Measurements from ENCODE around the gene SMURF2. TPM values are rescaled to one million over a fixed set of nuclear protein-coding genes. Genes with fewer than 3 reads are reported as not detected.

SMURF2 gene
- total RNA-seq, 1 experiment from 2014 or later = 23.0 TPM

DNA sequence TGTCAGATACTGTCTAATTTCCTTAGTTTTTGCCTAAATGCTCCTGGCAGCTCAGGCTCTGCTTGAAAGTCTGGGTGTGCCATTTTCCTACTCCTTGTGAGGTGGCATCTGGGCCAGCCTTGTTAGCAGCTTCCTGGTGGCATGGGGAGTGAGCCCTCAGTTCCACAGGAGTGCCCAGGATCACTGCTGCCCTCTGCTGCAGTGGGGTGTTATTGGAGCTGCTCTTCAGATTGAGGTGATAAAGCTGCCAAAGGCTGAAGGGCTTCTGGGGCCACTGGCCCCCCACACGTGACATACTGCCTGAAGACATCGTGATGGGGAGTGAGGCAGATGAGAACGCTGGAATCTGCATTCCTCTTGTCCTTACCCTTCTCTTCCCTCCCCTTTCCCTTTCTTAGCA is 127.9 kb downstream of the SMURF2 start:
- no peak for TF ChIP-seq STAT6 (CRISPR knock-in tag; conservative IDR thresholded peaks at IDR 0.05; ENCODE audit: low read depth)
- TF ChIP-seq, protein P1, sequence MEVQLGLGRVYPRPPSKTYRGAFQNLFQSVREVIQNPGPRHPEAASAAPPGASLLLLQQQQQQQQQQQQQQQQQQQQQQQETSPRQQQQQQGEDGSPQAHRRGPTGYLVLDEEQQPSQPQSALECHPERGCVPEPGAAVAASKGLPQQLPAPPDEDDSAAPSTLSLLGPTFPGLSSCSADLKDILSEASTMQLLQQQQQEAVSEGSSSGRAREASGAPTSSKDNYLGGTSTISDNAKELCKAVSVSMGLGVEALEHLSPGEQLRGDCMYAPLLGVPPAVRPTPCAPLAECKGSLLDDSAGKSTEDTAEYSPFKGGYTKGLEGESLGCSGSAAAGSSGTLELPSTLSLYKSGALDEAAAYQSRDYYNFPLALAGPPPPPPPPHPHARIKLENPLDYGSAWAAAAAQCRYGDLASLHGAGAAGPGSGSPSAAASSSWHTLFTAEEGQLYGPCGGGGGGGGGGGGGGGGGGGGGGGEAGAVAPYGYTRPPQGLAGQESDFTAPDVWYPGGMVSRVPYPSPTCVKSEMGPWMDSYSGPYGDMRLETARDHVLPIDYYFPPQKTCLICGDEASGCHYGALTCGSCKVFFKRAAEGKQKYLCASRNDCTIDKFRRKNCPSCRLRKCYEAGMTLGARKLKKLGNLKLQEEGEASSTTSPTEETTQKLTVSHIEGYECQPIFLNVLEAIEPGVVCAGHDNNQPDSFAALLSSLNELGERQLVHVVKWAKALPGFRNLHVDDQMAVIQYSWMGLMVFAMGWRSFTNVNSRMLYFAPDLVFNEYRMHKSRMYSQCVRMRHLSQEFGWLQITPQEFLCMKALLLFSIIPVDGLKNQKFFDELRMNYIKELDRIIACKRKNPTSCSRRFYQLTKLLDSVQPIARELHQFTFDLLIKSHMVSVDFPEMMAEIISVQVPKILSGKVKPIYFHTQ (CRISPR knock-in tag; IDR thresholded peaks at IDR 0.05) = no peak
- Mint-ChIP-seq H3K4me3 (no peak overlapping the region), H3K9me3 (no peaks in the 10 kb centered on the region), H3K27me3 (ENCODE audit: low read depth) (no peaks in the 10 kb centered on the region), H3K36me3 (peaks cover 74% of the 10 kb centered on the region), H3K27ac (no peak overlapping the region), H3K4me1 (no peaks in the 10 kb centered on the region)
- CTCF ChIA-PET = interaction anchor here (0.5 to 0.8 kb wide), 2 partner anchors 26 to 115 kb away, joined by 3 read pairs; no protein-coding TSS in a partner anchor
- no peak for ATAC-seq
- no peak for DNase-seq (ENCODE audit: low spot score)
- POLR2A ChIA-PET = no interaction called here

DNA sequence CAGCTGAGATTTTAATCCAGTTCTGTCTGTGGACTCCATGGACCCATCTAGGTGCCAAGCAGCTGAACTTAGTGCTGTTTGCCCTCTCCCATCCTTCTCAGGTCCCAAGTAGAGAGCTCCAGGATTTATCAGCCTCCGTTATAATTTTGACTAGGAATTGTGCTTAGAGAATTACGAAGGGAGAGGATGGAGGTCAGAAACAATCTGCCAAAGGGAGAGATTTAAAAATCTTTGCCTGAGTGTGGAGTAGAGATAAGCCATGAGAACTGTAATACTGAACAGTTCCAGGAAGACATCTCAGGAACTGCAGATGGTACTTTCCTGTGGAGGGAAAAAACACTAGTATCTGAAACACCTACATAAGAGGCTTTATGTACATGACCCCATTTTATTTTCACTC is 128.3 kb downstream of the SMURF2 start:
- Mint-ChIP-seq H3K36me3 (peaks cover 76% of the 10 kb centered on the region), H3K27me3 (ENCODE audit: low read depth) (no peaks in the 10 kb centered on the region), H3K27ac (no peak overlapping the region), H3K4me1 (no peaks in the 10 kb centered on the region), H3K4me3 (no peak overlapping the region), H3K9me3 (no peaks in the 10 kb centered on the region)
- no peak for ATAC-seq
- POLR2A ChIA-PET = no interaction called here
- no peak for TF ChIP-seq FOXP1 (CRISPR knock-in tag; IDR thresholded peaks at IDR 0.05; ENCODE audit: borderline replicate concordance)
- TF ChIP-seq, protein P2, sequence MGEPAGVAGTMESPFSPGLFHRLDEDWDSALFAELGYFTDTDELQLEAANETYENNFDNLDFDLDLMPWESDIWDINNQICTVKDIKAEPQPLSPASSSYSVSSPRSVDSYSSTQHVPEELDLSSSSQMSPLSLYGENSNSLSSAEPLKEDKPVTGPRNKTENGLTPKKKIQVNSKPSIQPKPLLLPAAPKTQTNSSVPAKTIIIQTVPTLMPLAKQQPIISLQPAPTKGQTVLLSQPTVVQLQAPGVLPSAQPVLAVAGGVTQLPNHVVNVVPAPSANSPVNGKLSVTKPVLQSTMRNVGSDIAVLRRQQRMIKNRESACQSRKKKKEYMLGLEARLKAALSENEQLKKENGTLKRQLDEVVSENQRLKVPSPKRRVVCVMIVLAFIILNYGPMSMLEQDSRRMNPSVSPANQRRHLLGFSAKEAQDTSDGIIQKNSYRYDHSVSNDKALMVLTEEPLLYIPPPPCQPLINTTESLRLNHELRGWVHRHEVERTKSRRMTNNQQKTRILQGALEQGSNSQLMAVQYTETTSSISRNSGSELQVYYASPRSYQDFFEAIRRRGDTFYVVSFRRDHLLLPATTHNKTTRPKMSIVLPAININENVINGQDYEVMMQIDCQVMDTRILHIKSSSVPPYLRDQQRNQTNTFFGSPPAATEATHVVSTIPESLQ (CRISPR knock-in tag; IDR thresholded peaks at IDR 0.05) = no peak
- TF ChIP-seq SMAD3 (CRISPR knock-in tag; IDR thresholded peaks at IDR 0.05; ENCODE audit: borderline replicate concordance) = no peak
- no peak for TF ChIP-seq ZNF416 (CRISPR knock-in tag; IDR thresholded peaks at IDR 0.05)
- TF ChIP-seq, protein P3, sequence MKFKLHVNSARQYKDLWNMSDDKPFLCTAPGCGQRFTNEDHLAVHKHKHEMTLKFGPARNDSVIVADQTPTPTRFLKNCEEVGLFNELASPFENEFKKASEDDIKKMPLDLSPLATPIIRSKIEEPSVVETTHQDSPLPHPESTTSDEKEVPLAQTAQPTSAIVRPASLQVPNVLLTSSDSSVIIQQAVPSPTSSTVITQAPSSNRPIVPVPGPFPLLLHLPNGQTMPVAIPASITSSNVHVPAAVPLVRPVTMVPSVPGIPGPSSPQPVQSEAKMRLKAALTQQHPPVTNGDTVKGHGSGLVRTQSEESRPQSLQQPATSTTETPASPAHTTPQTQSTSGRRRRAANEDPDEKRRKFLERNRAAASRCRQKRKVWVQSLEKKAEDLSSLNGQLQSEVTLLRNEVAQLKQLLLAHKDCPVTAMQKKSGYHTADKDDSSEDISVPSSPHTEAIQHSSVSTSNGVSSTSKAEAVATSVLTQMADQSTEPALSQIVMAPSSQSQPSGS (CRISPR knock-in tag; IDR thresholded peaks at IDR 0.05; ENCODE audit: borderline replicate concordance, low read depth) = no peak
- TF ChIP-seq ZBTB21 (CRISPR knock-in tag; IDR thresholded peaks at IDR 0.05; ENCODE audit: borderline replicate concordance) = no peak
- TF ChIP-seq NR2C2 (CRISPR knock-in tag; IDR thresholded peaks at IDR 0.05) = no peak
- no peak for TF ChIP-seq JAZF1 (CRISPR knock-in tag; IDR thresholded peaks at IDR 0.05)
- CTCF ChIA-PET = interaction anchor here (0.5 to 0.8 kb wide), 2 partner anchors 26 to 116 kb away, joined by 3 read pairs; no protein-coding TSS in a partner anchor
- DNase-seq (ENCODE audit: low spot score) = no peak

DNA sequence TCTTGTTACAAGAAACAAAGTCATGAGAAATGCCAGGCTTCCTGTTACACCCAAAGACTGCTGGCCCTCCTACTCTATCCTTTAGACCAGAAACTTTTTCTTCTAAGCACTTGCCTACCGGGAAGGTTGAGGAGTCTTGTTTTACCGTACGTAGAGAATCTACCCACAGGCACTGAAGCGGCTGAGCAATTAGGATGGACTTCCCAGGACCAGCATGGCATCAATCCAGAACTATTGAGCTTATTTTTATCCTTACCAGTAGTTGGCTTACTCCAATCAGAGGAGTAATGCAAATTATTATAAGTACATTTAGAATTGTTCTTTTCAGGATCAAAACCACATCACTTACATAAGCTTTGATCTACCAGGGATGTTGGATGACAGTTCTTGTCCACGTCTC is 129.7 kb downstream of the SMURF2 start:
- DNase-seq (ENCODE audit: low spot score) (no peak), ATAC-seq (no peak)
- H3K9me3 Mint-ChIP-seq = no peaks in the 10 kb centered on the region
- no peaks in the 10 kb centered on the region for H3K27me3 Mint-ChIP-seq (ENCODE audit: low read depth)
- no peak overlapping the region for H3K4me3 Mint-ChIP-seq
- no peak overlapping the region for H3K27ac Mint-ChIP-seq
- H3K4me1 Mint-ChIP-seq = no peaks in the 10 kb centered on the region
- peaks cover 85% of the 10 kb centered on the region for H3K36me3 Mint-ChIP-seq
- TF ChIP-seq ESRRA (CRISPR knock-in tag; IDR thresholded peaks at IDR 0.05; ENCODE audit: borderline replicate concordance) (no peak), ZBTB21 (CRISPR knock-in tag; IDR thresholded peaks at IDR 0.05; ENCODE audit: borderline replicate concordance) (no peak), MXD4 (CRISPR knock-in tag; IDR thresholded peaks at IDR 0.05; ENCODE audit: borderline replicate concordance) (no peak), RELA (CRISPR knock-in tag; IDR thresholded peaks at IDR 0.05; ENCODE audit: borderline replicate concordance) (no peak)
- TF ChIP-seq, protein P4, sequence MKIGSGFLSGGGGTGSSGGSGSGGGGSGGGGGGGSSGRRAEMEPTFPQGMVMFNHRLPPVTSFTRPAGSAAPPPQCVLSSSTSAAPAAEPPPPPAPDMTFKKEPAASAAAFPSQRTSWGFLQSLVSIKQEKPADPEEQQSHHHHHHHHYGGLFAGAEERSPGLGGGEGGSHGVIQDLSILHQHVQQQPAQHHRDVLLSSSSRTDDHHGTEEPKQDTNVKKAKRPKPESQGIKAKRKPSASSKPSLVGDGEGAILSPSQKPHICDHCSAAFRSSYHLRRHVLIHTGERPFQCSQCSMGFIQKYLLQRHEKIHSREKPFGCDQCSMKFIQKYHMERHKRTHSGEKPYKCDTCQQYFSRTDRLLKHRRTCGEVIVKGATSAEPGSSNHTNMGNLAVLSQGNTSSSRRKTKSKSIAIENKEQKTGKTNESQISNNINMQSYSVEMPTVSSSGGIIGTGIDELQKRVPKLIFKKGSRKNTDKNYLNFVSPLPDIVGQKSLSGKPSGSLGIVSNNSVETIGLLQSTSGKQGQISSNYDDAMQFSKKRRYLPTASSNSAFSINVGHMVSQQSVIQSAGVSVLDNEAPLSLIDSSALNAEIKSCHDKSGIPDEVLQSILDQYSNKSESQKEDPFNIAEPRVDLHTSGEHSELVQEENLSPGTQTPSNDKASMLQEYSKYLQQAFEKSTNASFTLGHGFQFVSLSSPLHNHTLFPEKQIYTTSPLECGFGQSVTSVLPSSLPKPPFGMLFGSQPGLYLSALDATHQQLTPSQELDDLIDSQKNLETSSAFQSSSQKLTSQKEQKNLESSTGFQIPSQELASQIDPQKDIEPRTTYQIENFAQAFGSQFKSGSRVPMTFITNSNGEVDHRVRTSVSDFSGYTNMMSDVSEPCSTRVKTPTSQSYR (CRISPR knock-in tag; IDR thresholded peaks at IDR 0.05) = no peak
- ChIA-PET CTCF (no interaction called here), POLR2A (no interaction called here)

Data from WTC11 (cell line).